Endothelial cell of umbilical vein (primary cell): Measurements from ENCODE around the gene RANBP1. TPM values are rescaled to one million over a fixed set of nuclear protein-coding genes. Genes with fewer than 3 reads are reported as not detected.

ENCODE experiments used
- BruUV-seq: library from RNA; stranded (reverse); fragments of 400-500 nt; replicated peaks from 2 replicates; lab custom pipeline; 2021; lab: Mats Ljungman, UMichigan
- CTCF ChIA-PET: fragments of 300-600, 350-600 bp; sonication (Branson Sonifier 250); formaldehyde crosslinking; loops from one replicate; lab custom pipeline; 2021; ENCODE audit warnings: antibody characterized with exemption, inconsistent platforms; lab: Charles Lee
- POLR2A ChIA-PET: fragments of 300-600, 350-600 bp; sonication (Branson Sonifier 250); formaldehyde crosslinking; loops from one replicate; lab custom pipeline; 2021; ENCODE audit warnings: antibody characterized with exemption, inconsistent platforms; lab: Charles Lee
- DNase-seq: peaks from one replicate; pipeline ENCODE4 v3.0.0-alpha.2; 2011; ENCODE audit warnings: low read depth, low spot score
- FAIRE-seq: peaks from 2 replicates; lab custom pipeline; 2011; peaks lifted over from hg19 to GRCh38; lab: Jason Lieb, UNC
- H2AFZ ChIP-seq: 2 replicates; pipeline ENCODE4 v1.6.0; 2012; ENCODE audit warnings: low read depth, low read length, control low read depth, inconsistent platforms
- H3K27ac ChIP-seq: 2 replicates; pipeline ENCODE4 v1.5.1; 2011; ENCODE audit warnings: low read depth, mild to moderate bottlenecking, control low read depth, low read length, moderate library complexity; ENCODE audit not compliant: insufficient read depth
- H3K27me3 ChIP-seq, 2 experiments: 2 replicates each; pipeline versions ENCODE4 v1.6.0 to v1.6.1; 2011; ENCODE audit warnings: low read length in 2 of 2, mixed read lengths in 1 of 2; ENCODE audit not compliant: control insufficient read depth in 2 of 2, insufficient read depth in 2 of 2
- H3K36me3 ChIP-seq, 2 experiments: 2 replicates in 1 of 2; 3 replicates in 1 of 2; pipeline ENCODE4 v1.5.1; 2011; ENCODE audit warnings: low read length in 2 of 2, mild to moderate bottlenecking in 1 of 2, moderate library complexity in 1 of 2; ENCODE audit not compliant: control insufficient read depth in 2 of 2, insufficient read depth in 2 of 2; ENCODE audit errors: extremely low read depth in 1 of 2
- H3K4me1 ChIP-seq: 3 replicates; pipeline ENCODE4 v1.5.1; 2011; ENCODE audit warnings: mild to moderate bottlenecking, low read length; ENCODE audit not compliant: control insufficient read depth, insufficient read depth; ENCODE audit errors: extremely low read depth
- H3K4me2 ChIP-seq: 2 replicates; pipeline ENCODE4 v1.6.1; 2011; ENCODE audit warnings: low read length, control low read depth, mixed read lengths; ENCODE audit not compliant: insufficient read depth
- H3K4me3 ChIP-seq, 3 experiments: fragments of 200-600 bp in 1 of 3; sonication (generic), shearing (Covaris generic) in 1 of 3; replicated peaks in 1 of 3; 2 replicates each; pipeline ENCODE4 v1.5.1; 2011 to 2016; ENCODE audit warnings: control low read depth in 3 of 3, low read length in 3 of 3, mild to moderate bottlenecking in 2 of 3, inconsistent platforms in 1 of 3, low read depth in 1 of 3, moderate library complexity in 1 of 3; ENCODE audit not compliant: insufficient read depth in 1 of 3
- H3K79me2 ChIP-seq: 2 replicates; pipeline ENCODE4 v1.6.0; 2012; ENCODE audit warnings: low read length, inconsistent platforms; ENCODE audit not compliant: control insufficient read depth, insufficient read depth
- H3K9ac ChIP-seq: replicated peaks from 2 replicates; pipeline ENCODE3; 2011; ENCODE audit warnings: low read length, control low read depth; ENCODE audit not compliant: insufficient read depth; ENCODE audit errors: extremely low read depth
- H3K9me1 ChIP-seq: replicated peaks from 3 replicates; pipeline ENCODE4 v1.6.0; 2011; ENCODE audit warnings: mild to moderate bottlenecking, low read length; ENCODE audit not compliant: control insufficient read depth, insufficient read depth; ENCODE audit errors: extremely low read depth
- H3K9me3 ChIP-seq: replicated peaks from 2 replicates; pipeline ENCODE4 v1.5.1; 2012; ENCODE audit warnings: low read length, inconsistent platforms; ENCODE audit not compliant: control insufficient read depth, insufficient read depth
- H4K20me1 ChIP-seq: replicated peaks from 2 replicates; pipeline ENCODE3; 2011; ENCODE audit warnings: mild to moderate bottlenecking, low read length; ENCODE audit not compliant: control insufficient read depth, insufficient read depth; ENCODE audit errors: extremely low read depth
- EZH2 ChIP-seq: IDR thresholded peaks from 2 replicates; pipeline ENCODE4 v1.6.1; 2012; ENCODE audit warnings: borderline replicate concordance, low read depth, mild to moderate bottlenecking, moderate library complexity, low read length, inconsistent platforms; ENCODE audit not compliant: severe bottlenecking
- FOS ChIP-seq: IDR thresholded peaks from 2 replicates; pipeline ENCODE4 v1.6.1; 2011; ENCODE audit warnings: mild to moderate bottlenecking, low read length, moderate library complexity, borderline replicate concordance; ENCODE audit not compliant: insufficient read depth
- GATA2 ChIP-seq: IDR thresholded peaks from 2 replicates; pipeline ENCODE4 v1.7.0; 2011; ENCODE audit warnings: low read depth, mild to moderate bottlenecking, moderate library complexity, mixed read lengths, low read length; ENCODE audit not compliant: insufficient read length, insufficient read depth
- JUN ChIP-seq: IDR thresholded peaks from 2 replicates; pipeline ENCODE4 v1.6.1; 2011; ENCODE audit warnings: borderline replicate concordance, low read depth; ENCODE audit not compliant: insufficient read length, insufficient read depth
- MYC ChIP-seq: IDR thresholded peaks from one replicate; pipeline ENCODE4 v1.6.1; 2011; ENCODE audit warnings: mild to moderate bottlenecking, low read depth, low read length
- POLR2A ChIP-seq: IDR thresholded peaks from 2 replicates; pipeline ENCODE4 v1.6.1; 2012; ENCODE audit warnings: low read depth, mild to moderate bottlenecking, control low read depth, low read length
- POLR2AphosphoS5 ChIP-seq: IDR thresholded peaks from 2 replicates; pipeline ENCODE4 v1.6.1; 2012; ENCODE audit warnings: low read depth, mild to moderate bottlenecking, control low read depth, low read length, moderate library complexity; ENCODE audit not compliant: insufficient read depth
- dilution Hi-C: fragments of 300-500 bp; cut with MboI; formaldehyde crosslinking; loops from one replicate; pipeline ENCODE4 v1.15.0; 2019; ENCODE audit warnings: low sequenced_read_pairs; ENCODE audit not compliant: extremely low pct_ligation_motif_present
- intact Hi-C: fragments of 100-400 bp; cut with micrococcal nuclease; formaldehyde crosslinking; loops from one replicate; pipeline ENCODE4 v1.10.0; 2022
- polyA plus RNA-seq, 4 experiments: library from polyadenylated mRNA; depleted of rRNA in 3 of 4; stranded (reverse) in 3 of 4; unstranded in 1 of 4; fragments of >200 nt; gene quantifications; 2 replicates each; pipeline versions ENCODE4 v1.2.1 to v1.2.3, GENCODE V29; 2011 to 2012; ENCODE audit warnings: missing spikeins in 1 of 4
- total RNA-seq: library from RNA; stranded (reverse); gene quantifications from 2 replicates; pipeline ENCODE4 v1.2.3, GENCODE V29; 2021
- TF ChIP-seq, protein P1 (sequence below), 2 donors: IDR thresholded peaks; 1 replicate in 1 of 2; 2 replicates in 1 of 2; pipeline ENCODE4 v1.5.1; 2011; ENCODE audit warnings: low read length in 2 of 2, mild to moderate bottlenecking in 2 of 2, moderate library complexity in 2 of 2, control low read depth in 1 of 2, inconsistent platforms in 1 of 2, low read depth in 1 of 2; ENCODE audit not compliant: insufficient read depth in 1 of 2; ENCODE audit errors: extremely low read depth in 1 of 2
- TF ChIP-seq, protein P2 (sequence below): IDR thresholded peaks from 2 replicates; pipeline ENCODE4 v1.6.1; 2011; ENCODE audit not compliant: insufficient read depth, insufficient read length

Gene RANBP1
- total and polyA plus RNA-seq, 2 donors (not counting 3 experiments of a cell fraction or from before 2014, with no cell fraction given), result 228 to 247 TPM

DNA sequence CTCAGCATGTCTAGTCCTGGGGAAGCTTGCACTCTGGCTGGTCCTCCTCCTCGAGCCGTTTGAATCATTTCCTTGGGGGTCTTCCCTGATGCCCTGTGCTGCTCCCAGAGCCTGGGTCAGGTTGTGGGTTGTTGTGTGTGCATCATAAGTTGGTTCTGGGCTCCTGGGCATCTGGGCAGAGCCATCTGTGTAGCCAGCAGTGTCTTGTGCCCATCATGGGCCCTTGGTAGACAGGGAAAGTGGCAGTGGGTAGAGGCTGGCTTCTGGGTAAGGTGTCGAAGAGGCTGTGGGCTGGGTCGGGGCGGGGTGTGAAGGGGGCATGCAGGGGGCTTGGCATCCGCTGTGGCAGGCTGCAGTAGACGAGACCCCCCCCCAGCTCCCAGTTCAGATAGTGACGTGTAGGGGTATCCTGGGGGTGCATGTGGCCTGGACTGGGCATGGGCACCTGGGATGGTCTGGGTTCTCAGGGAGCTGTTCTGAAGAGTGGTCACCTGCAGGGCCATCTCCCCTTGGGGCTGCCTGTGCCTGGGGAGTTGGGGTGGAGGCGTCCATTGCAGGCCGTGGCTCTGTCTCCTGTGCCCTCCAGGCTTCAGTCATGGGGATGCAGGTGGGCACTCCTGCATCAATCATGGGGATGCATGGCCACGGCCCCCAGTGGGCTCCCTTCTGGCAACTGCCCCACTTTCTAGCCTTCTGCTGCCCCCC is 8.3 kb downstream of the RANBP1 start:
- dilution Hi-C loops, result no loop called here
- intact Hi-C loops, result no loop called here
- no peak for DNase-seq
- Histone ChIP-seq H3K27ac (no peak overlapping the region), H3K79me2 (peaks cover 45% of the 10 kb centered on the region), H2AFZ (no peak overlapping the region), H3K9me3 (no peaks in the 10 kb centered on the region), H3K4me3 (no peak overlapping the region), H4K20me1 (no peaks in the 10 kb centered on the region), H3K27me3 (no peaks in the 10 kb centered on the region), H3K4me2 (no peak overlapping the region), H3K4me1 (peaks cover 2% of the 10 kb centered on the region), H3K36me3 (peaks cover 9 to 38% of the 10 kb centered on the region in 2 experiments), H3K9me1 (no peaks in the 10 kb centered on the region), H3K9ac (no peak overlapping the region)
- ChIA-PET POLR2A (no interaction called here), CTCF (no interaction called here)
- no peak for FAIRE-seq
- no TSS peak for BruUV-seq
- no peak for TF ChIP-seq POLR2AphosphoS5
- TF ChIP-seq POLR2A, result no peak
- TF ChIP-seq FOS, result no peak
- TF ChIP-seq, protein P1, sequence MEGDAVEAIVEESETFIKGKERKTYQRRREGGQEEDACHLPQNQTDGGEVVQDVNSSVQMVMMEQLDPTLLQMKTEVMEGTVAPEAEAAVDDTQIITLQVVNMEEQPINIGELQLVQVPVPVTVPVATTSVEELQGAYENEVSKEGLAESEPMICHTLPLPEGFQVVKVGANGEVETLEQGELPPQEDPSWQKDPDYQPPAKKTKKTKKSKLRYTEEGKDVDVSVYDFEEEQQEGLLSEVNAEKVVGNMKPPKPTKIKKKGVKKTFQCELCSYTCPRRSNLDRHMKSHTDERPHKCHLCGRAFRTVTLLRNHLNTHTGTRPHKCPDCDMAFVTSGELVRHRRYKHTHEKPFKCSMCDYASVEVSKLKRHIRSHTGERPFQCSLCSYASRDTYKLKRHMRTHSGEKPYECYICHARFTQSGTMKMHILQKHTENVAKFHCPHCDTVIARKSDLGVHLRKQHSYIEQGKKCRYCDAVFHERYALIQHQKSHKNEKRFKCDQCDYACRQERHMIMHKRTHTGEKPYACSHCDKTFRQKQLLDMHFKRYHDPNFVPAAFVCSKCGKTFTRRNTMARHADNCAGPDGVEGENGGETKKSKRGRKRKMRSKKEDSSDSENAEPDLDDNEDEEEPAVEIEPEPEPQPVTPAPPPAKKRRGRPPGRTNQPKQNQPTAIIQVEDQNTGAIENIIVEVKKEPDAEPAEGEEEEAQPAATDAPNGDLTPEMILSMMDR (IDR thresholded peaks at IDR 0.05; ENCODE audit: extremely low read depth in 1 of 2, insufficient read depth in 1 of 2, low read depth in 1 of 2, low read length in 2 of 2), result no peak
- TF ChIP-seq MYC, result no peak
- TF ChIP-seq GATA2, result no peak
- TF ChIP-seq JUN, result no peak
- TF ChIP-seq, protein P2, sequence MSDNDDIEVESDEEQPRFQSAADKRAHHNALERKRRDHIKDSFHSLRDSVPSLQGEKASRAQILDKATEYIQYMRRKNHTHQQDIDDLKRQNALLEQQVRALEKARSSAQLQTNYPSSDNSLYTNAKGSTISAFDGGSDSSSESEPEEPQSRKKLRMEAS, result no peak
- TF ChIP-seq EZH2, result no peak
